CD4-positive, alpha-beta memory T cell (primary cell): ENCODE measurements around the gene TMEM176B. TPM values are rescaled to one million over a fixed set of nuclear protein-coding genes. Genes with fewer than 3 reads are reported as not detected.
"Not testable (repeated sequence)": the region's sequence is repeated elsewhere in the genome, so short reads cannot be mapped to it uniquely, and the experiment has no call there.

Source experiments
- CTCF ChIA-PET: fragments of 350-600 bp; sonication (Branson Sonifier 250); formaldehyde crosslinking; loops from one replicate; lab custom pipeline; 2021; ENCODE audit warnings: inconsistent platforms; ENCODE audit not compliant: partially characterized antibody; lab: Charles Lee
- POLR2A ChIA-PET: fragments of 350-600 bp; sonication (Branson Sonifier 250); formaldehyde crosslinking; loops from one replicate; lab custom pipeline; 2021; ENCODE audit not compliant: partially characterized antibody; lab: Charles Lee
- DNase-seq, 5 donors: peaks; one replicate each; pipeline versions ENCODE4 v3.0.0 to v3.0.0-alpha.2; 2020 to 2022; ENCODE audit warnings: mixed read lengths in 1 of 5
- H3K27ac ChIP-seq: one replicate; pipeline ENCODE4 v1.7.0; 2013; ENCODE audit warnings: low read depth, low read length
- H3K27me3 ChIP-seq: 2 replicates; pipeline ENCODE4 v1.7.0; 2013; ENCODE audit warnings: mild to moderate bottlenecking, low read length, moderate library complexity; ENCODE audit not compliant: insufficient read depth
- H3K36me3 ChIP-seq: 2 replicates; pipeline ENCODE4 v1.7.0; 2013; ENCODE audit warnings: mild to moderate bottlenecking, low read length, moderate library complexity; ENCODE audit not compliant: insufficient read depth
- H3K4me1 ChIP-seq: 2 replicates; pipeline ENCODE4 v1.7.0; 2013; ENCODE audit warnings: mild to moderate bottlenecking, low read length, moderate library complexity; ENCODE audit not compliant: insufficient read depth
- H3K4me3 ChIP-seq, 2 donors: one replicate each; pipeline ENCODE4 v1.7.0; 2013; ENCODE audit warnings: low read length in 2 of 2, mild to moderate bottlenecking in 1 of 2
- H3K9me3 ChIP-seq, 2 donors: one replicate each; pipeline ENCODE4 v1.7.0; 2013; ENCODE audit warnings: low read length in 2 of 2, control low read depth in 1 of 2; ENCODE audit not compliant: control insufficient read depth in 1 of 2
- H3K27ac Mint-ChIP-seq, 7 donors: one replicate each; pipeline ENCODE4 v1.8.0; 2020 to 2021; ENCODE audit warnings: mixed read lengths in 7 of 7, mild to moderate bottlenecking in 6 of 7, inconsistent platforms in 3 of 7, moderate library complexity in 3 of 7
- H3K27me3 Mint-ChIP-seq, 2 donors: one replicate each; pipeline ENCODE4 v1.8.0; 2020 to 2021; ENCODE audit warnings: mixed read lengths in 2 of 2
- H3K36me3 Mint-ChIP-seq, 2 donors: one replicate each; pipeline ENCODE4 v1.8.0; 2020 to 2021; ENCODE audit warnings: mixed read lengths in 2 of 2, inconsistent platforms in 1 of 2, mild to moderate bottlenecking in 1 of 2
- H3K4me1 Mint-ChIP-seq, 4 donors: one replicate each; pipeline ENCODE4 v1.8.0; 2020 to 2021; ENCODE audit warnings: mixed read lengths in 4 of 4, mild to moderate bottlenecking in 1 of 4
- H3K4me3 Mint-ChIP-seq, 8 donors: one replicate each; pipeline ENCODE4 v1.8.0; 2020 to 2021; ENCODE audit warnings: mixed read lengths in 8 of 8, mild to moderate bottlenecking in 7 of 8, moderate library complexity in 6 of 8, inconsistent platforms in 3 of 8
- H3K9me3 Mint-ChIP-seq, 8 donors: one replicate each; pipeline ENCODE4 v1.8.0; 2020 to 2021; ENCODE audit warnings: mixed read lengths in 8 of 8, mild to moderate bottlenecking in 5 of 8, inconsistent platforms in 3 of 8, moderate library complexity in 1 of 8
- intact Hi-C: fragments of 100-400 bp; cut with micrococcal nuclease; formaldehyde crosslinking; loops from one replicate; pipeline ENCODE4 v1.15.1; 2023
- polyA plus RNA-seq, 2 donors: library from polyadenylated mRNA; unstranded; fragments of 300-500 nt; fragmentation: Illumina TruSeq; gene quantifications; one replicate each; pipeline ENCODE4 v1.2.3, GENCODE V29; 2021
- total RNA-seq, 2 experiments: library from RNA; stranded (reverse); gene quantifications; one replicate each; pipeline ENCODE4 v1.2.3, GENCODE V29; 2021

Gene TMEM176B
- total and polyA plus RNA-seq, 4 experiments from 2014 or later, result 1.6 to 2.3 TPM; not detected in 2

GRCh38 chr7:150780292-150780691 lies 19.9 kb downstream of the TMEM176B start:
- H3K27ac Mint-ChIP-seq, result no peak overlapping the region
- CTCF ChIA-PET, result interaction anchor here (1.6 to 2.0 kb wide), 2 partner anchors 31 to 332 kb away, joined by 3 to 6 read pairs; no protein-coding TSS in a partner anchor
- intact Hi-C loops, result no loop called here

DNA sequence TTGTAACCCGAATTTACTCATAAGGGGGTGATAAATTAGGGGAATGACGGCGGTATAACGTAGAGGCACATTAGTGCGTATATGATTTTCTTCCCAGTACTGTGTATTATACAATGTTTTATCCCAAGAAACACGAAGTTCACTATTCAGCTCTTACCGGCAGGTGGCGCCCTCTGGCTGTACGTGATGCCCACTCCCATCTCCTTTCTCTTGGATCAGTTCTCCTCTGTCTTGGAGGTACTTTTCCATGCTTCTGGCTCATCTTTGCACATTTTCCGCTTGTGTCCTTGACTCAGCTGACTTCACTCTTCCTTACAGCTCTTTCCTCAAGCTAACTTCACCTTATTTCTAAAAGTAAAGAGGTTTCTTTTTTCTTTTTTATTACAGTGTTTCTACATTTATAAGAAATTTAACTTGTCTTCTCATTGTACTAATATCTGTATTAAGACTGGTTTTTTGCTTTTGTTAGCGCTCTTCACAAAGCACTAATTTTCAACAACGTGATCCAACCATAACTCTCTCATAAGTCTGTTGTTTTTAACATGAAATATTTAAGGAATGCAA lies 21.3 kb downstream of the TMEM176B start:
- Histone ChIP-seq H3K9me3 (no peaks in the 10 kb centered on the region), H3K4me3 (no peak overlapping the region), H3K36me3 (no peaks in the 10 kb centered on the region), H3K4me1 (no peaks in the 10 kb centered on the region), H3K27me3 (no peaks in the 10 kb centered on the region), H3K27ac (no peak overlapping the region)
- peak; percentile 53 to 61 (median 57) for DNase-seq
- Mint-ChIP-seq H3K27me3 (peaks cover 0 to 6% of the 10 kb centered on the region in 2 donors), H3K27ac (no peak overlapping the region), H3K4me1 (peaks cover 0 to 5% (median 5%) of the 10 kb centered on the region in 4 donors), H3K4me3 (no peak overlapping the region), H3K36me3 (peaks cover 1 to 7% of the 10 kb centered on the region in 2 donors), H3K9me3 (peaks cover 0 to 14% (median 7%) of the 10 kb centered on the region in 8 donors)
- ChIA-PET POLR2A (interaction anchor here (1.0 to 1.1 kb wide), 3 partner anchors 23 to 373 kb away, joined by 3 to 4 read pairs (median 4); a partner anchor contains a TSS), CTCF (interaction anchor here (0.9 to 2.0 kb wide), 21 partner anchors 9 to 465 kb away, joined by 3 to 11 read pairs (median 3); no protein-coding TSS in a partner anchor)
- intact Hi-C loops, result loop anchor here (1.0 to 5.0 kb wide), 3 partner anchors 98 to 422 kb away; no protein-coding TSS in a partner anchor

More at GRCh38 chr7:150780292-150780691, 19.9 kb downstream of the TMEM176B start:
- peaks cover 0 to 7% of the 10 kb centered on the region in 2 donors for H3K27me3 Mint-ChIP-seq
- no peak overlapping the region for H3K4me3 Mint-ChIP-seq
- Histone ChIP-seq H3K4me3 (no peak overlapping the region), H3K4me1 (no peaks in the 10 kb centered on the region), H3K9me3 (no peaks in the 10 kb centered on the region), H3K27ac (no peak overlapping the region), H3K27me3 (no peaks in the 10 kb centered on the region), H3K36me3 (no peaks in the 10 kb centered on the region)
- peaks cover 0 to 5% (median 5%) of the 10 kb centered on the region in 4 donors for H3K4me1 Mint-ChIP-seq
- no peak for DNase-seq
- H3K36me3 Mint-ChIP-seq, result no peaks in the 10 kb centered on the region
- POLR2A ChIA-PET, result no interaction called here
- peaks cover 0 to 2% (median under 1%) of the 10 kb centered on the region in 8 donors for H3K9me3 Mint-ChIP-seq

- DNase-seq, result no peak
- no peaks in the 10 kb centered on the region for H3K36me3 ChIP-seq
- peaks cover 0 to 6% of the 10 kb centered on the region in 2 donors for H3K27me3 Mint-ChIP-seq
- CTCF ChIA-PET, result interaction anchor here (0.9 to 2.0 kb wide), 19 partner anchors 9 to 417 kb away, joined by 3 to 11 read pairs (median 4); no protein-coding TSS in a partner anchor
- no peak overlapping the region for H3K27ac Mint-ChIP-seq
- no peaks in the 10 kb centered on the region for H3K9me3 ChIP-seq
- peaks cover 1 to 12% of the 10 kb centered on the region in 2 donors for H3K36me3 Mint-ChIP-seq
- peaks cover 0 to 5% (median 5%) of the 10 kb centered on the region in 4 donors for H3K4me1 Mint-ChIP-seq
- intact Hi-C loops, result loop anchor here (1.0 to 5.0 kb wide), 3 partner anchors 99 to 421 kb away; no protein-coding TSS in a partner anchor
- H3K9me3 Mint-ChIP-seq, result peaks cover 0 to 19% (median 13%) of the 10 kb centered on the region in 8 donors
- POLR2A ChIA-PET, result interaction anchor here (1.0 to 1.1 kb wide), 2 partner anchors 247 to 373 kb away, joined by 3 to 4 read pairs; a partner anchor contains a TSS
- no peaks in the 10 kb centered on the region for H3K4me1 ChIP-seq
- H3K27me3 ChIP-seq, result no peaks in the 10 kb centered on the region
- H3K4me3 Mint-ChIP-seq, result no peak overlapping the region
- H3K4me3 ChIP-seq, result no peak overlapping the region
- H3K27ac ChIP-seq, result no peak overlapping the region
These were observed 22.0 kb downstream of the TMEM176B start for GRCh38 chr7:150778014-150778737.

DNA sequence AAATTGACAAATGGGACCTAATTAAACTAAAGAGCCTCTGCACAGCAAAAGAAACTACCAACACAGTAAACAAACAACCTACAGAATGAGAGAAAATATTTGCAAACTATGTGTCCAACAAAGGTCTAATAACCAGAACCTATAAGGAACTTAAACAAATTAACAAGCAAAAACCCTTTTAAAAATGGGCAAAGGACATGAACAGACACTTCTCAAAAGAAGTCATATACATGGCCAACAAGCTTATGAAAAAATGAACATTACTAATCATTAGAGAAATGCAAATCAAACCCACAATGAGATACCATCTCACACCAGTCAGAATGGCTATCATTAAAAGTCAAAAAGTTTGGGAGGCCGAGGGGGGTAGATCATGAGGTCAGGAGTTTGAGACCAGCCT lies 26.0 kb downstream of the TMEM176B start:
- H3K9me3 Mint-ChIP-seq, result peaks cover 0 to 26% (median 16%) of the 10 kb centered on the region in 8 donors
- H3K36me3 Mint-ChIP-seq, result peaks cover 1 to 12% of the 10 kb centered on the region in 2 donors
- H3K9me3 ChIP-seq, H3K4me3 ChIP-seq, DNase-seq, H3K4me1 ChIP-seq, intact Hi-C loops, H3K4me1 Mint-ChIP-seq, POLR2A ChIA-PET, H3K27ac Mint-ChIP-seq, H3K27me3 ChIP-seq, CTCF ChIA-PET, H3K36me3 ChIP-seq, H3K4me3 Mint-ChIP-seq, H3K27me3 Mint-ChIP-seq, H3K27ac ChIP-seq: not testable (repeated sequence)

- ChIA-PET POLR2A (no interaction called here), CTCF (interaction anchor here (0.6 to 1.9 kb wide), 2 partner anchors 9 to 299 kb away, joined by 3 to 11 read pairs; no protein-coding TSS in a partner anchor)
- Mint-ChIP-seq H3K4me1 (no peaks in the 10 kb centered on the region), H3K27me3 (no peaks in the 10 kb centered on the region), H3K27ac (peak overlapping the region in 1 of 7 donors; percentile 49), H3K9me3 (peaks cover 0 to 22% (median 12%) of the 10 kb centered on the region in 8 donors), H3K36me3 (peaks cover 1 to 8% of the 10 kb centered on the region in 2 donors), H3K4me3 (peak overlapping the region in 1 of 8 donors; percentile 42)
- H3K36me3 ChIP-seq, result no peaks in the 10 kb centered on the region
- no peak overlapping the region for H3K4me3 ChIP-seq
- DNase-seq, result no peak
- no peaks in the 10 kb centered on the region for H3K4me1 ChIP-seq
- H3K27ac ChIP-seq, result no peak overlapping the region
- no peaks in the 10 kb centered on the region for H3K27me3 ChIP-seq
- no peaks in the 10 kb centered on the region for H3K9me3 ChIP-seq
- intact Hi-C loops, result no loop called here
These were observed 30.4 kb downstream of the TMEM176B start for GRCh38 chr7:150769768-150770167.

GRCh38 chr7:150766334-150766709 lies 33.8 kb downstream of the TMEM176B start:
- Mint-ChIP-seq H3K27me3 (no peaks in the 10 kb centered on the region), H3K4me1 (no peaks in the 10 kb centered on the region), H3K4me3 (no peak overlapping the region), H3K9me3 (peaks cover 0 to 7% (median 3%) of the 10 kb centered on the region in 8 donors), H3K27ac (no peak overlapping the region), H3K36me3 (peaks cover 0 to 4% of the 10 kb centered on the region in 2 donors)
- H3K4me1 ChIP-seq, result no peaks in the 10 kb centered on the region
- no peak overlapping the region for H3K27ac ChIP-seq
- ChIA-PET POLR2A (no interaction called here), CTCF (no interaction called here)
- intact Hi-C loops, result no loop called here
- no peak overlapping the region for H3K4me3 ChIP-seq
- no peaks in the 10 kb centered on the region for H3K27me3 ChIP-seq
- no peaks in the 10 kb centered on the region for H3K36me3 ChIP-seq
- no peaks in the 10 kb centered on the region for H3K9me3 ChIP-seq
- DNase-seq, result no peak
